Activated CD4-positive, alpha-beta T cell treated with anti-CD3 and anti-CD28 coated beads for 1 hour (primary cell): Measurements from ENCODE around the gene TMEM132D.

Experiments
- DNase-seq: peaks from one replicate; pipeline ENCODE4 v3.0.0-alpha.2; 2020

Gene TMEM132D

GRCh38 chr12:129871991-129872972 is 31.5 kb downstream of the TMEM132D start:
- no peak for DNase-seq

- DNase-seq = no peak
These were observed 33.0 kb downstream of the TMEM132D start for GRCh38 chr12:129870796-129871195.

- DNase-seq = no peak
These were observed 33.7 kb downstream of the TMEM132D start for GRCh38 chr12:129870136-129870535.

GRCh38 chr12:129868575-129868974 is 35.2 kb downstream of the TMEM132D start:
- DNase-seq = no peak

GRCh38 chr12:129863938-129864337 is 39.9 kb downstream of the TMEM132D start:
- no peak for DNase-seq

DNA sequence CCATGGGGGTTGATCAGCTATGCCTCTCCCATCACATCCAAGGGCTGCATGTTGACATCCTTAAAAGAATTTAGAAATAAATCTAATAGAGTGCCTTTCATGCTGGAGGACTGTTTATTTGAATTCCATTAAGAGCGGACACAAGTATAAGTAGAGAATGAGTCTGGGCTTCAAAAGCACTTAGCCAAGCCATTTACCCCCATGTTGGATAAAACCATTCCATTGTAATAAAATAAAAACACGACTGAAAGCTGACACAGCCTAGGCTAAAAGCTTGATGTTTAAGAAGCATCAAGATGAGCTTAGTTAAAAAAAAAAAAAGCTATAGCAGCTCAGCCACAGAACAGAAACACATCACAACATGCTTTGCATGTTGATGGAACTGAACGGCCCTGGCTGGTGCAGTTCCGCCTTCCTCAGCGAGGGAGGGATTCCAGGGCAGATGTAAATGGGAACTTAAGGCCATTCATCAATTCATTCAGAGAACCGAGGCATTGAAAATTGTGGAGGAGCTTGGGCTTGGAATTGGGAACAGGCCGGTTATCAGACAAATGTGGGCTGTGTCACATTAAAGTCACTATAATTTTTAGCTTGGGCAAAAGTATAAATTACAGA is 41.2 kb downstream of the TMEM132D start:
- DNase-seq = no peak

DNA sequence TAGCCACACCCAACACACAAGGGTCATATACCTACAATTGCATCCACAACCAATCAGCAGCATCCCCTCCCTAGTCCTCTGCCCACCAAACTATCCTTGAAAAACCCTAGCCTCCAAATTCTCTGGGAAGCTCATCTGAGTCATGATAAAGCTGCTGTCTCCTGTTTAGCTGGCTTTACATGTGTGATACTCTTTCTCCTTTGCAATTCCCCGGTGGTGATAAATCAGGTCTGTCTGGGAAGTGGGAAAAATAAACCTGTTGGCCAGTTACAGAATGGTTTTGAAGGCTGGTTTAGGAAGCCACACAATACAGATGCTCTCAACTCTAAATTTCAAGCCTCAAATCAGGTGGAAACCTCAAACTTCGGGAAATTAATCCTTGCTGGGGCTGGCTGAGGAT is 41.9 kb downstream of the TMEM132D start:
- DNase-seq = no peak

- DNase-seq = no peak
These were observed 49.2 kb downstream of the TMEM132D start for GRCh38 chr12:129854591-129854990.

DNA sequence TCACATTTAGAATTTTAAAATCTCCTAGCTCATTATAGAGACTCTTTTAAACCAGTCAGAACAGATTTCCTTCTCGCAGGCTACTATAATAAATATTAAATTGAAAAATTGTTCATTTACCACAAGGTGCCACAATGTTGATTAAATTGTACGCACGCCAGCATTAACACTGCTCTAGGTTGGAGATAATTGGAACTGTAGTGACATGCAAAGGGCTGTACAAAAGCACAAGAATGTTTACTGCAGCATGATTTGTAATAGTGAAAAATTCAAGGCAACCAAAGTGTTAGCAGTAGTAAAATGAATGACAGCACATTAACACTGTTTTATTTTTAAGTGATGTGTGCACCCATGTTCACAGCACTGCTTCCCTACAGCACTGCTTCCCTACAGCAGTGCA is 52.5 kb downstream of the TMEM132D start:
- no peak for DNase-seq

GRCh38 chr12:129848876-129849275 is 54.9 kb downstream of the TMEM132D start:
- no peak for DNase-seq

- DNase-seq = no peak
These were observed 56.8 kb downstream of the TMEM132D start for GRCh38 chr12:129847063-129847462.

GRCh38 chr12:129844662-129845220 is 59.1 kb downstream of the TMEM132D start:
- DNase-seq = no peak

DNA sequence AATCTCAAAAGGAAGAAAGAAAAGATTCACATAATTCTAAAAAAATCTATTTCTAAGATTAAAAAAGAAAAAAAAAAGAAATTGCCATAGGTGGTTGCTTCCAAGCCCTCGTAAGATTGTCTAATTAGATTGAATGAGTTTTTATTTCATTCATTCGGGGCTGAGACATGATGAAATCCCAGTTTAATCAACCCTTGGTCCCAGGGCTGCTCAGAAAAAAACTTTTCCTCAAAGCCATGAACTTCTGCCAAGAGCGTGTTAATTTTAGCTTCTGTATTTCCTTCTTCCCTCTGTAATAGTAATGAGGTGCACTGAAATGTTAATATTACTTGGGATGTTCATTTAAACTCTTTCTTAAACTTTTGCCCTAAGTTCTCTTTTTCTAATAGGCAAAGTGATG is 62.6 kb downstream of the TMEM132D start:
- no peak for DNase-seq

DNA sequence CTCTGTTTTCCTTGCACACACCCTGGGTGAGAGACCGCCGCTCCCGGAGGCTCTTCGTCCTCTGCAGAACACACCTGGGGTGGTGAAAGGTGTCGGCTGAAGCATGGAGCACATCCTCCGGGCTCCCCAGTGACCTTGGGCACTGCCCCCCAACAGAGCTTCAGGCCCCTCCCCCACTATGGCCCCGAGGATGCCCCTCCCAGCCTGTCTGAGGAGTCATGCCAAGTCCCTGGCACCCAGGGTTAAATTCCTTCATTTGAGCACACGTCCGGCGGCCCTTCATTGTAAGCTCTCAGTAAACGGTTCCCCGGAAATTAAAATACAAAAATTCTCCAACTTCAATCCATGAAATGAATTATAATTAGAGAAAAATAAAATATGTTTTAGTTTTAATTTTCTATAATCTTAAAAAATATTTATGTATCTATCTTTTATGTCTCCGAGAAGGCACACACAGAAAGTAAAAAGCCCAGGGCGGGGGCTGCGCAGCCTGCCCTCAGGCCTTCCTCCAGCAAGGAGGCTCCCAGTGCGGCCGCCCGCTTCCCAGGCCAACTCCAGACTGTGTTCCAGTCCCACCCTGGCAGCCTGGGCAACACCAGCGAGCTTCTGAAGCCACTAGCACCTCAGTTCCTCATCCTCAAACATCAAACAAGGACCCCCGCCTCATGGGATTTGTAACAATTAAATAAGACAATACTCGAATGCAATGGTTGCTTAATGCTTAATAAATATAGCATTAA is 63.5 kb downstream of the TMEM132D start:
- DNase-seq = no peak

- DNase-seq = no peak
These were observed 64.1 kb downstream of the TMEM132D start for GRCh38 chr12:129839679-129840078.

DNA sequence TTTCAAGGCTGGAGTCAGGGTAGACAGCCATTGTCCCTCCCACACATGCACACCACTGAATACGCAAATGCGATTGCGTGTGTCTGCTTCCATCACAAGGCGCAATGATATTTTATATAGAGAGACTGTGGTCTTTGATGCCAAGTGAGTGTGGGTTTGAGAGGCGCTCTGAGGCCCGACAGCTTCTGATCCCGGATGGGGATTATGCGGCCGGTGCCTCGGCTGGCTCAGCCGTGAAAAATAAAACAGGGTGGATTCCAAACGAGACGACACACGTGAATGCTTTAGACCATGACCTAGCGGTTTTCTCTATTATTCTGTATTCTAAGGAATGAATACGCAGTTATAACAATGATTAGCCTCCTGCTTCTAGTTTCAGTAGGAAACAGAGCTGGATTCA is 72.5 kb downstream of the TMEM132D start:
- DNase-seq = no peak

GRCh38 chr12:129830796-129831195 is 73.0 kb downstream of the TMEM132D start:
- no peak for DNase-seq

DNA sequence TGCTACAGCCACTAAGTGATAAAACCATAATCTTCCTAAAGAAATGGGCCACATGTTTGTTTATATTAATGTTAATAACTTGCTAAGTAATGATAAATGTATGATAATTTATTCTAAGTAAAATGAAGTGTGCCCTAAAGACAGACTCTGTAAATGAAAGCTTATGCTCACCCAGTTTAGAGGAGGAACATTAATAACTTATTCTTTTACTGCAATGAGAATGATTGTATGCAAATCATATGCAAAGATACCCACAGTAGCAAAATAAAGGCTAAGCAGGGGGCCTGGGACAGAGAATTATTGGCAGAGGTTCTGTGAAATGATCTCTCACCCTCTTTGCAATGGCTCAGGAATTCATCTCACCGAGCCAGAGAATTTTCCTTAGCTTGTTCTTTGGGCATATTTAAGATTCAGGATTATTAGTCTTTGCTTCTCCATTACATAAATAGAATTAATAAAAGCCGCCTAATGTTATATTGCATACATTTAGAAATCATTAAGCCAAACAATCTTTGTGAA is 75.9 kb downstream of the TMEM132D start:
- DNase-seq = no peak

GRCh38 chr12:129827102-129827865 is 76.5 kb downstream of the TMEM132D start:
- DNase-seq = no peak

GRCh38 chr12:129826273-129826672 is 77.6 kb downstream of the TMEM132D start:
- no peak for DNase-seq

GRCh38 chr12:129825316-129825715 is 78.5 kb downstream of the TMEM132D start:
- no peak for DNase-seq

DNA sequence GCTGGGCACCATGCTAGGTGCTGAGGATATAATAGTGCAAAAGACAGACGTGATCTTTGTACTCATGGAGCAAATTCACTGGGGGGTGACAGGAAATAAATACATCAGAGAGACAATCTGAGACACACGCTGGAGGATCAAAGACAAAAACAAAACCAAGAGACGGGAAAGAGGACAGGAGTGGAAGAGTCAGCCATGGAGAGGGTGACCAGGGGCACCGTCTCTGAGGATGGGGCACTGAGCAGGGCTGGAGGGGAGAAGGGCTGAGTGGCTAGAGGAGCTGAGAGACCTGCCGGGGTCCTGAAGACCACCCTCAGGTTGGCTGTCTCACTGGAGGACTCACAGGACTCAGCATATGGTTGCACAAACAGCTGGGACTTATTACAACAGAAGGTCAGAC is 81.9 kb downstream of the TMEM132D start:
- no peak for DNase-seq
